ENCODE measurements around the gene RCHY1.
"Not testable (repeated sequence)": the region's sequence is repeated elsewhere in the genome, so short reads cannot be mapped to it uniquely, and the experiment has no call there.

GRCh38 chr4:75509592-75509991 lies 4.6 kb downstream of the RCHY1 start:
- TF ChIP-seq, protein P1, sequence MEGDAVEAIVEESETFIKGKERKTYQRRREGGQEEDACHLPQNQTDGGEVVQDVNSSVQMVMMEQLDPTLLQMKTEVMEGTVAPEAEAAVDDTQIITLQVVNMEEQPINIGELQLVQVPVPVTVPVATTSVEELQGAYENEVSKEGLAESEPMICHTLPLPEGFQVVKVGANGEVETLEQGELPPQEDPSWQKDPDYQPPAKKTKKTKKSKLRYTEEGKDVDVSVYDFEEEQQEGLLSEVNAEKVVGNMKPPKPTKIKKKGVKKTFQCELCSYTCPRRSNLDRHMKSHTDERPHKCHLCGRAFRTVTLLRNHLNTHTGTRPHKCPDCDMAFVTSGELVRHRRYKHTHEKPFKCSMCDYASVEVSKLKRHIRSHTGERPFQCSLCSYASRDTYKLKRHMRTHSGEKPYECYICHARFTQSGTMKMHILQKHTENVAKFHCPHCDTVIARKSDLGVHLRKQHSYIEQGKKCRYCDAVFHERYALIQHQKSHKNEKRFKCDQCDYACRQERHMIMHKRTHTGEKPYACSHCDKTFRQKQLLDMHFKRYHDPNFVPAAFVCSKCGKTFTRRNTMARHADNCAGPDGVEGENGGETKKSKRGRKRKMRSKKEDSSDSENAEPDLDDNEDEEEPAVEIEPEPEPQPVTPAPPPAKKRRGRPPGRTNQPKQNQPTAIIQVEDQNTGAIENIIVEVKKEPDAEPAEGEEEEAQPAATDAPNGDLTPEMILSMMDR (conservative IDR thresholded peaks at IDR 0.05 in 1 of 2, IDR thresholded peaks at IDR 0.05 in 1 of 2; ENCODE audit: extremely low read depth in 1 of 2, insufficient read depth in 1 of 2, low read depth in 1 of 2, low read length in 2 of 2), result not testable (repeated sequence)
- not testable (repeated sequence) for TF ChIP-seq EZH2 (IDR thresholded peaks at IDR 0.05; ENCODE audit: borderline replicate concordance, low read length)

Data from mammary epithelial cell (primary cell).